Measurements from ENCODE around the gene BBLN.

Gene BBLN

DNA sequence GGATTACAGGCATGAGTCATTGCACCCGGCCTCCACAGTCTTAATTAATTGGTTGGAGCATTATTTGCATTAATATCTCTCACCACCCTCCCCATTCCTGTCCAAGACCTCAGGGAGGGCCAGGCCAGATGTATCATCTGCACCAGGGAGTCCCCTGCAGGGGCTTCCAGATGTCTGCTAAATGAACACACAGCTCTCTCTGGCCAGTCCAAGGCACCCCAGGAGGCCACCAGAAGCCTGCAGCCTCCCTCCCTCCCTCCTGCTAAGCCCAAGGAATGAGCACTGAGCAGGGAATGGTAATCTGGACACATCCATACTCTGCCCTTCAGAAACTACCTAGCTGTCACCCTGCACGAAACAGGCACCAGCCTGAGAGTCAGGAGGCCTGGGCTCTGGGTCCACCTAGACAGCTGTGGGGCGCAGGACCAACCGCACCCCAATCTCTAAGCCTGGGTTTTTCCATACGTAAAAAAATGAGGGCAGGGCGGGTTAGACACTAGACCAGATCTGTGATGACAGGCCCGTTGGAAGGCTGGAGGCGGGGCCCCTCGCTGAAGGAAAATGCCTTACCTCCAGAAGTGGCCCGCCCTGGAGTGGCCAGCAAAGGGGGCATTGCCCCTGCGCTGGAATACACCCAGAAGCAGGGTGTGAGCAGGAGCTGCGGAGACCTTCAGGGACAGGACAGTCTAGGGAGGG is 23.0 kb downstream of the BBLN start:
- Histone ChIP-seq H3K9me3 (ENCODE audit: severe bottlenecking) (no peaks in the 10 kb centered on the region), H3K27ac (ENCODE audit: poor library complexity, severe bottlenecking) (no peak overlapping the region), H3K4me3 (ENCODE audit: severe bottlenecking) (no peak overlapping the region), H3K36me3 (ENCODE audit: low read depth) (peaks cover 76% of the 10 kb centered on the region), H3K27me3 (ENCODE audit: insufficient read depth, poor library complexity, severe bottlenecking) (no peaks in the 10 kb centered on the region), H3K4me1 (ENCODE audit: insufficient read depth, poor library complexity, severe bottlenecking) (no peaks in the 10 kb centered on the region)
- no peak for TF ChIP-seq CTCF (IDR thresholded peaks at IDR 0.05; ENCODE audit: poor library complexity, severe bottlenecking)
- DNase-seq (ENCODE audit: low spot score) (no peak), ATAC-seq (ENCODE audit: low read depth) (no peak)

GRCh38 chr9:128185979-128186965 is 26.2 kb downstream of the BBLN start:
- Histone ChIP-seq H3K27me3 (ENCODE audit: insufficient read depth, poor library complexity, severe bottlenecking) (no peaks in the 10 kb centered on the region), H3K9me3 (ENCODE audit: severe bottlenecking) (no peaks in the 10 kb centered on the region), H3K4me1 (ENCODE audit: insufficient read depth, poor library complexity, severe bottlenecking) (no peaks in the 10 kb centered on the region), H3K36me3 (ENCODE audit: low read depth) (peaks cover 66% of the 10 kb centered on the region), H3K4me3 (ENCODE audit: severe bottlenecking) (no peak overlapping the region), H3K27ac (ENCODE audit: poor library complexity, severe bottlenecking) (no peak overlapping the region)
- ATAC-seq (ENCODE audit: low read depth), result no peak
- no peak for TF ChIP-seq CTCF (IDR thresholded peaks at IDR 0.05; ENCODE audit: poor library complexity, severe bottlenecking)
- DNase-seq (ENCODE audit: low spot score), result no peak

GRCh38 chr9:128187361-128187760 is 27.3 kb downstream of the BBLN start:
- ATAC-seq (ENCODE audit: low read depth), result no peak
- TF ChIP-seq CTCF (IDR thresholded peaks at IDR 0.05; ENCODE audit: poor library complexity, severe bottlenecking), result no peak
- Histone ChIP-seq H3K4me3 (ENCODE audit: severe bottlenecking) (no peak overlapping the region), H3K27me3 (ENCODE audit: insufficient read depth, poor library complexity, severe bottlenecking) (no peaks in the 10 kb centered on the region), H3K9me3 (ENCODE audit: severe bottlenecking) (no peaks in the 10 kb centered on the region), H3K4me1 (ENCODE audit: insufficient read depth, poor library complexity, severe bottlenecking) (peaks cover under 1% of the 10 kb centered on the region), H3K27ac (ENCODE audit: poor library complexity, severe bottlenecking) (no peak overlapping the region), H3K36me3 (ENCODE audit: low read depth) (peaks cover 63% of the 10 kb centered on the region)
- DNase-seq (ENCODE audit: low spot score), result no peak

DNA sequence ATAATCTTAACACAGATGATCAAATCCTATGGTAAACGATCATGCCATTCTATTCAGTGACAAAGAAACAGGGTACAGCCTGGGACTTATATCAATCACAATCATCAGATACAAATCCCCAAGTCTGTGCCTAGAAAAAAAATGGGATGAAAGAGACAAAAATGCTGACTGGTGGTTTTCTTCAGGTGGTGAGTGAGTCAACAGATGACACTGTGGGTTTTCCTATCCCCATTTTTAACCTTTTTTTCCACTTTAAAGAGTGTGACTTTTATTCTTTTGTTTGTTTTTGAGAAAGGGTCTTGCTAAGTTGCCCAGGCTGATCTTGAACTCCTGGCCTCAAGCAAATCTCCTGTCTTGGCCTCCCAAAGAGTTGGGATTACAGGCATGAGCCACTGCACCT is 28.1 kb downstream of the BBLN start:
- peaks cover 2% of the 10 kb centered on the region for H3K4me1 ChIP-seq (ENCODE audit: insufficient read depth, poor library complexity, severe bottlenecking)
- DNase-seq (ENCODE audit: low spot score), result no peak
- no peaks in the 10 kb centered on the region for H3K9me3 ChIP-seq (ENCODE audit: severe bottlenecking)
- H3K36me3 ChIP-seq (ENCODE audit: low read depth), result peaks cover 58% of the 10 kb centered on the region
- no peaks in the 10 kb centered on the region for H3K27me3 ChIP-seq (ENCODE audit: insufficient read depth, poor library complexity, severe bottlenecking)
- ATAC-seq (ENCODE audit: low read depth), result no peak
- H3K27ac ChIP-seq (ENCODE audit: poor library complexity, severe bottlenecking), result no peak overlapping the region
- no peak for TF ChIP-seq CTCF (IDR thresholded peaks at IDR 0.05; ENCODE audit: poor library complexity, severe bottlenecking)
- no peak overlapping the region for H3K4me3 ChIP-seq (ENCODE audit: severe bottlenecking)

Data from RWPE2 (cell line).